HepG2 (cell line): ENCODE data around the gene VEGFA. TPM values are rescaled to one million over a fixed set of nuclear protein-coding genes. Genes with fewer than 3 reads are reported as not detected.
A peak's percentile ranks its signal among the peaks of the same experiment; 100 is the strongest.

ENCODE experiments used
- GTF3A ChIP-seq: sonication (generic); formaldehyde crosslinking; conservative IDR thresholded peaks from 2 replicates; pipeline ENCODE4 v1.4.0; 2020; ENCODE audit warnings: mild to moderate bottlenecking, missing genetic modification reagents
- KDM5B ChIP-seq: sonication (generic); formaldehyde crosslinking; IDR thresholded peaks from 2 replicates; pipeline ENCODE4 v1.4.0; 2020; ENCODE audit warnings: missing genetic modification reagents, mild to moderate bottlenecking, borderline replicate concordance
- MEF2D ChIP-seq: sonication (generic); formaldehyde crosslinking; IDR thresholded peaks from 2 replicates; pipeline ENCODE4 v1.5.1; 2020; ENCODE audit warnings: mild to moderate bottlenecking, missing genetic modification reagents
- NR2F1 ChIP-seq, 2 experiments: fragments of 450-650 bp in 1 of 2; formaldehyde crosslinking in 1 of 2; IDR thresholded peaks; 2 replicates each; pipeline versions ENCODE4 v1.5.0 to v1.6.1; 2016 to 2020; ENCODE audit warnings: mild to moderate bottlenecking in 1 of 2, missing compliant biosample characterization in 1 of 2, missing genetic modification reagents in 1 of 2, moderate library complexity in 1 of 2
- SNAPC2 ChIP-seq: sonication (generic); formaldehyde crosslinking; IDR thresholded peaks from 2 replicates; pipeline ENCODE4 v1.8.1; 2022; ENCODE audit warnings: mild to moderate bottlenecking, missing genetic modification reagents
- TAF15 ChIP-seq: fragments of 200-400 bp; formaldehyde crosslinking; IDR thresholded peaks from one replicate; pipeline ENCODE4 v1.6.1; 2018; ENCODE audit warnings: mild to moderate bottlenecking, low read depth, low read length; ENCODE audit not compliant: poor library complexity, severe bottlenecking
- TCF7L2 ChIP-seq: IDR thresholded peaks from 2 replicates; pipeline ENCODE4 v1.6.1; 2011; ENCODE audit warnings: mild to moderate bottlenecking, low read depth, low read length, moderate library complexity
- YEATS2 ChIP-seq: sonication (generic); formaldehyde crosslinking; IDR thresholded peaks from 2 replicates; pipeline ENCODE4 v1.4.0; 2020; ENCODE audit warnings: missing genetic modification reagents, borderline replicate concordance
- ZNF563 ChIP-seq: sonication (generic); formaldehyde crosslinking; IDR thresholded peaks from 2 replicates; pipeline ENCODE4 v1.8.0; 2022; ENCODE audit warnings: mild to moderate bottlenecking, moderate library complexity, missing genetic modification reagents
- polyA plus RNA-seq, 8 experiments: library from polyadenylated mRNA; depleted of rRNA in 3 of 8; stranded (reverse) in 7 of 8; unstranded in 1 of 8; fragments of >200 nt; fragmentation: Illumina TruSeq in 4 of 8; extraction: Trizol in 4 of 8; gene quantifications; 2 replicates each; pipeline versions ENCODE4 v1.2.1 to v1.2.3, GENCODE V29; 2011 to 2016; ENCODE audit warnings: low read depth in 4 of 8, missing spikeins in 1 of 8, mixed read lengths in 1 of 8; ENCODE audit not compliant: insufficient read depth in 1 of 8
- total RNA-seq, 5 experiments: library from RNA; depleted of rRNA; stranded (reverse); fragments of >200 nt; fragmentation: Illumina TruSeq; extraction: Trizol; gene quantifications; 2 replicates each; pipeline ENCODE4 v1.2.3, GENCODE V29; 2016; ENCODE audit warnings: low read depth in 1 of 5
- TF ChIP-seq, protein P1 (sequence below): sonication (generic); formaldehyde crosslinking; IDR thresholded peaks from 2 replicates; pipeline ENCODE4 v1.4.0; 2020; ENCODE audit warnings: missing genetic modification reagents
- TF ChIP-seq, protein P2 (sequence below), 2 experiments: sonication (generic) in 1 of 2; formaldehyde crosslinking in 1 of 2; IDR thresholded peaks; 2 replicates each; pipeline versions ENCODE4 v1.4.0 to v1.6.1; 2018 to 2020; ENCODE audit warnings: missing genetic modification reagents in 2 of 2, borderline replicate concordance in 1 of 2, low read depth in 1 of 2, mild to moderate bottlenecking in 1 of 2, missing biosample characterization in 1 of 2
- TF ChIP-seq, protein P3 (sequence below): IDR thresholded peaks from 2 replicates; pipeline ENCODE4 v1.6.1; 2016; ENCODE audit warnings: mild to moderate bottlenecking
- TF ChIP-seq, protein P4 (sequence below): sonication (generic); formaldehyde crosslinking; IDR thresholded peaks from 2 replicates; pipeline ENCODE4 v1.5.0; 2020; ENCODE audit warnings: missing genetic modification reagents
- TF ChIP-seq, protein P5 (sequence below): sonication (generic); formaldehyde crosslinking; IDR thresholded peaks from 2 replicates; pipeline ENCODE4 v1.5.0; 2020; ENCODE audit warnings: missing genetic modification reagents, mild to moderate bottlenecking, borderline replicate concordance
- TF ChIP-seq, protein P6 (sequence below): sonication (generic); formaldehyde crosslinking; IDR thresholded peaks from 2 replicates; pipeline ENCODE4 v1.5.0; 2020; ENCODE audit warnings: mild to moderate bottlenecking, missing genetic modification reagents, moderate library complexity

Gene VEGFA
- total and polyA plus RNA-seq, 2 of the 13 experiments (the other 11 are each of a cell fraction or from before 2014, with no cell fraction given) = 68.1 to 629 TPM

DNA sequence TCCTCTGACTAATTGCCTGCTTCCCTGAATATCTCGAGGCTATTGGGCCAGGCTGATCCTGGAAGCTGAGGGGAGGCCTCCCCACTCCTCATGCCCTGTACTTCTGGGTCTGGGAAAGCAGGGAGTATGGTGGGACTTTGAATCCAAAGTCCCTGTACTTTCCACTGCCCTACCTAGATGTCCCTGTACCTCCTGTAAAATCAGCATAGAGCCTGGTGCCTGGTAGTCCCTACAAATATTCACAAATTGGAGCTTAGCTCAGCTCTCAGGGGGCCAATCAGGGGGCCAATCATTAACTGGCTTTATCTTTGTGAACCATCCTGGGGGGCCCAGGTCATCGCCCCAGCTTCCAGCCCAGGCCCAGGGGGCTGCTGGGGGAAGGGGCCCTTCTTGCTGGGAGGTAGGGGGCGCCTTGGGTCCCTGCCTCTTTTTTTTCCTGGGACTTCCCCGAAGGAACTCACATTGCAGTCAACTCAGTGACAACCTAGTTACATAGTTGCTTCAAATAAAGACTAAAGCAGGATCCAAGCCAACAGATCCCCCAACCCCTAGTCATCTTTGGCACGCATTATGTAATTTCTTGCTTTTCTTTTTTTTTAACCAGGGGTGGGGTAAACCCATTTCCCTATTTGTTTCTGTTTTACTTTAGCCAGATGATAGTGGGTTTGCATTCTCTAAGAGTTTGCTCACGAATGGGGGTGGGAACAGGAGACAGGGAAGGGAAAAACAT is 6.9 kb upstream of the VEGFA start (continued):
- TF ChIP-seq, protein P1, sequence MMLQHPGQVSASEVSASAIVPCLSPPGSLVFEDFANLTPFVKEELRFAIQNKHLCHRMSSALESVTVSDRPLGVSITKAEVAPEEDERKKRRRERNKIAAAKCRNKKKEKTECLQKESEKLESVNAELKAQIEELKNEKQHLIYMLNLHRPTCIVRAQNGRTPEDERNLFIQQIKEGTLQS (CRISPR knock-in tag) = no peak
- TF ChIP-seq, protein P2, sequence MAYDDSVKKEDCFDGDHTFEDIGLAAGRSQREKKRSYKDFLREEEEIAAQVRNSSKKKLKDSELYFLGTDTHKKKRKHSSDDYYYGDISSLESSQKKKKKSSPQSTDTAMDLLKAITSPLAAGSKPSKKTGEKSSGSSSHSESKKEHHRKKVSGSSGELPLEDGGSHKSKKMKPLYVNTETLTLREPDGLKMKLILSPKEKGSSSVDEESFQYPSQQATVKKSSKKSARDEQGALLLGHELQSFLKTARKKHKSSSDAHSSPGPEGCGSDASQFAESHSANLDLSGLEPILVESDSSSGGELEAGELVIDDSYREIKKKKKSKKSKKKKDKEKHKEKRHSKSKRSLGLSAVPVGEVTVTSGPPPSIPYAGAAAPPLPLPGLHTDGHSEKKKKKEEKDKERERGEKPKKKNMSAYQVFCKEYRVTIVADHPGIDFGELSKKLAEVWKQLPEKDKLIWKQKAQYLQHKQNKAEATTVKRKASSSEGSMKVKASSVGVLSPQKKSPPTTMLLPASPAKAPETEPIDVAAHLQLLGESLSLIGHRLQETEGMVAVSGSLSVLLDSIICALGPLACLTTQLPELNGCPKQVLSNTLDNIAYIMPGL (CRISPR knock-in tag; IDR thresholded peaks at IDR 0.05; ENCODE audit: borderline replicate concordance in 1 of 2, low read depth in 1 of 2) = 0 out of 4 replicates have a peak, but pooled peaks of 1 of the 2 experiments have one; percentile 19
- 0 out of 2 replicates have a peak, but pooled peaks have one; percentile 26 for TF ChIP-seq KDM5B (CRISPR knock-in tag)
- TF ChIP-seq, protein P3, sequence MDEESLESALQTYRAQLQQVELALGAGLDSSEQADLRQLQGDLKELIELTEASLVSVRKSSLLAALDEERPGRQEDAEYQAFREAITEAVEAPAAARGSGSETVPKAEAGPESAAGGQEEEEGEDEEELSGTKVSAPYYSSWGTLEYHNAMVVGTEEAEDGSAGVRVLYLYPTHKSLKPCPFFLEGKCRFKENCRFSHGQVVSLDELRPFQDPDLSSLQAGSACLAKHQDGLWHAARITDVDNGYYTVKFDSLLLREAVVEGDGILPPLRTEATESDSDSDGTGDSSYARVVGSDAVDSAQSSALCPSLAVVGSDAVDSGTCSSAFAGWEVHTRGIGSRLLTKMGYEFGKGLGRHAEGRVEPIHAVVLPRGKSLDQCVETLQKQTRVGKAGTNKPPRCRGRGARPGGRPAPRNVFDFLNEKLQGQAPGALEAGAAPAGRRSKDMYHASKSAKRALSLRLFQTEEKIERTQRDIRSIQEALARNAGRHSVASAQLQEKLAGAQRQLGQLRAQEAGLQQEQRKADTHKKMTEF (CRISPR knock-in tag) = no peak
- TF ChIP-seq ZNF563 (CRISPR knock-in tag) = no peak
- TF ChIP-seq, protein P4, sequence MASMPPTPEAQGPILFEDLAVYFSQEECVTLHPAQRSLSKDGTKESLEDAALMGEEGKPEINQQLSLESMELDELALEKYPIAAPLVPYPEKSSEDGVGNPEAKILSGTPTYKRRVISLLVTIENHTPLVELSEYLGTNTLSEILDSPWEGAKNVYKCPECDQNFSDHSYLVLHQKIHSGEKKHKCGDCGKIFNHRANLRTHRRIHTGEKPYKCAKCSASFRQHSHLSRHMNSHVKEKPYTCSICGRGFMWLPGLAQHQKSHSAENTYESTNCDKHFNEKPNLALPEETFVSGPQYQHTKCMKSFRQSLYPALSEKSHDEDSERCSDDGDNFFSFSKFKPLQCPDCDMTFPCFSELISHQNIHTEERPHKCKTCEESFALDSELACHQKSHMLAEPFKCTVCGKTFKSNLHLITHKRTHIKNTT (CRISPR knock-in tag) = no peak
- TF ChIP-seq, protein P5, sequence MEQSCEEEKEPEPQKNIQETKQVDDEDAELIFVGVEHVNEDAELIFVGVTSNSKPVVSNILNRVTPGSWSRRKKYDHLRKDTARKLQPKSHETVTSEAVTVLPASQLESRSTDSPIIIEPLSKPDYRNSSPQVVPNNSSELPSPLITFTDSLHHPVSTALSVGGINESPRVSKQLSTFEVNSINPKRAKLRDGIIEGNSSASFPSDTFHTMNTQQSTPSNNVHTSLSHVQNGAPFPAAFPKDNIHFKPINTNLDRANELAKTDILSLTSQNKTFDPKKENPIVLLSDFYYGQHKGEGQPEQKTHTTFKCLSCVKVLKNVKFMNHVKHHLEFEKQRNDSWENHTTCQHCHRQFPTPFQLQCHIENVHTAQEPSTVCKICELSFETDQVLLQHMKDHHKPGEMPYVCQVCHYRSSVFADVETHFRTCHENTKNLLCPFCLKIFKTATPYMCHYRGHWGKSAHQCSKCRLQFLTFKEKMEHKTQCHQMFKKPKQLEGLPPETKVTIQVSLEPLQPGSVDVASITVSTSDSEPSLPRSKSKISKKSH (CRISPR knock-in tag) = no peak
- no peak for TF ChIP-seq NR2F1 (CRISPR knock-in tag; IDR thresholded peaks at IDR 0.05)
- 0 out of 2 replicates have a peak, but pooled peaks have one; percentile 14 for TF ChIP-seq MEF2D (CRISPR knock-in tag)
- no peak for TF ChIP-seq SNAPC2 (CRISPR knock-in tag)
- TF ChIP-seq, protein P6, sequence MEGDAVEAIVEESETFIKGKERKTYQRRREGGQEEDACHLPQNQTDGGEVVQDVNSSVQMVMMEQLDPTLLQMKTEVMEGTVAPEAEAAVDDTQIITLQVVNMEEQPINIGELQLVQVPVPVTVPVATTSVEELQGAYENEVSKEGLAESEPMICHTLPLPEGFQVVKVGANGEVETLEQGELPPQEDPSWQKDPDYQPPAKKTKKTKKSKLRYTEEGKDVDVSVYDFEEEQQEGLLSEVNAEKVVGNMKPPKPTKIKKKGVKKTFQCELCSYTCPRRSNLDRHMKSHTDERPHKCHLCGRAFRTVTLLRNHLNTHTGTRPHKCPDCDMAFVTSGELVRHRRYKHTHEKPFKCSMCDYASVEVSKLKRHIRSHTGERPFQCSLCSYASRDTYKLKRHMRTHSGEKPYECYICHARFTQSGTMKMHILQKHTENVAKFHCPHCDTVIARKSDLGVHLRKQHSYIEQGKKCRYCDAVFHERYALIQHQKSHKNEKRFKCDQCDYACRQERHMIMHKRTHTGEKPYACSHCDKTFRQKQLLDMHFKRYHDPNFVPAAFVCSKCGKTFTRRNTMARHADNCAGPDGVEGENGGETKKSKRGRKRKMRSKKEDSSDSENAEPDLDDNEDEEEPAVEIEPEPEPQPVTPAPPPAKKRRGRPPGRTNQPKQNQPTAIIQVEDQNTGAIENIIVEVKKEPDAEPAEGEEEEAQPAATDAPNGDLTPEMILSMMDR (CRISPR knock-in tag) = peak; percentile 20; the same call in 1 of the 2 replicates
- TF ChIP-seq YEATS2 = no peak
- TF ChIP-seq TCF7L2 = no peak
- no peak for TF ChIP-seq TAF15
- no peak for TF ChIP-seq GTF3A (CRISPR knock-in tag)
